HG03457 (cell line): ENCODE measurements around the gene LPIN1.
"Not testable (repeated sequence)": the region's sequence is repeated elsewhere in the genome, so short reads cannot be mapped to it uniquely, and the experiment has no call there.

Experiments
- ATAC-seq: cut with Tn5 transposase; IDR thresholded peaks from one replicate; pipeline ENCODE4 v1.9.1; 2021; ENCODE audit warnings: moderate number of reproducible peaks; ENCODE audit not compliant: unreplicated experiment

Gene LPIN1

DNA sequence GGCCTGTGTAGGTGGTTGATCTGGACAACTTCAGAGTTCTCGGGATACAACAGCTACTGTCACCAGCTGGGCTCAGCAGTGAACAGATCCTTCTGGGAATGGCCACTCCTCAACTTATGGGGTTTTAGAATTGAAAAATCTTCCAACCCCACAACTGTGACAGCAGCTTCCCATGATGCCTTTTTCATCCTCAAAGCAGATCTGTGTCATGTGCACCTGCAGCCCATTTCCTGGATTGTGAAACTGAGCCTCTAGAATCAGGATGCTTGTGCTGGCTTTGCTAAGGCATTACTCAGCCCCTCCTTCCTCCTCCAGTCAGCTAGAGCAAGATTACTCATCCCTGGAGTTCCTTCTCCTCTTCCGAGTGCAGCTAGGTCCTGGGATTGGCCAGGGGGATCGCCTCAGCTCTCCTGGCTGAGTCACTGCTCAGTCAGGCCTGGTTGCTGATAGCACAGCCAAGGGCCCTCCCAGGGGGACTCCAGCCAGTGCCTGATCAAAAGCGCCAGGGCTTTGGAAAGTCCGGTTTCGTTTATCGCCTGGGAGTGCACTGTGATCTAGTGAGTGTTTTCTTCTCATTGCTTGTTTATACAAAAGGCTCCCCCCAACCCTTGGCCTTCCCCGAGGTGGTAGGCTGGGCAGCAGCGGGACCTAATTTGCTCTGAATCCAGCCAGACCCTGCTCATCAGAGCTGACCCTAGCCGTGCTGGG, 2.4 kb upstream of the LPIN1 start:
- peak; percentile 40 for ATAC-seq

- no peak for ATAC-seq
These were observed 1.6 kb upstream of the LPIN1 start for GRCh38 chr2:11744631-11745394.

DNA sequence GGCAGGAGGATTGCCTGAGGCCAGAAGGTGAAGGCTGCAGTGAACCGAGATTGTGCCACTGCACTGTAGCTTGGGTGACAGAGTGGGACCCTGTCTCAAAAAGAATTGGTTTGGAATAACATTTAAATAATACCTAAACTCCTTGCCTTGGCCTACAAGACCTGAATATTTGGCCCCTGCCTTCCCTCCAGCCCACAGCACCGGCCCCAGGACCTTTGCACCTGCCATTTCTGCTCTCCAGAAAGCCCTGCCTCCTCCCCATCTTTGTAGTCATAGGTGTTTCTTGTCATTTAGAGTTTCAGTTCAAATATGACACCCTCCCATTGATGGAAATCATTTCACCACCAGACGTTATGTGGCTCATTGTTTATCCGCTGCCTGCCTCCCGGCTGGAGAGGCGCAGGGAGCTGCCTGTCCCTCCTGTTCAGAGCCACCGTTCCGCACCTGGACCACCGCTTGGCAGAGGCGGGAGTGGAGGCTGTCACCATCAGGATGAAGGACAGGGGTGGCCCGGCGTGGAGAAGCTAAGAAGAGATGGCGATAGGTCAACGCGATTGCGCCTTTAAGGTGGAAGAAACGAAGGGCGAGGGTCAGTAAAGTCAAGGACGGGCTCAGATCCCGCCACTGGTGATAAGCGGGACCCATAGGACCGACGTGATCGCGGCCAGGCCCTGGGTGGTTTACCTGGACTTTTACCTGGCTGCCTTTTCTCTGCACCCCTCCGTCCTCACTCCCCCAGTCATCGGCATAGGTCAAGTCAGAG, 638 bp upstream of the LPIN1 start:
- no peak for ATAC-seq

DNA sequence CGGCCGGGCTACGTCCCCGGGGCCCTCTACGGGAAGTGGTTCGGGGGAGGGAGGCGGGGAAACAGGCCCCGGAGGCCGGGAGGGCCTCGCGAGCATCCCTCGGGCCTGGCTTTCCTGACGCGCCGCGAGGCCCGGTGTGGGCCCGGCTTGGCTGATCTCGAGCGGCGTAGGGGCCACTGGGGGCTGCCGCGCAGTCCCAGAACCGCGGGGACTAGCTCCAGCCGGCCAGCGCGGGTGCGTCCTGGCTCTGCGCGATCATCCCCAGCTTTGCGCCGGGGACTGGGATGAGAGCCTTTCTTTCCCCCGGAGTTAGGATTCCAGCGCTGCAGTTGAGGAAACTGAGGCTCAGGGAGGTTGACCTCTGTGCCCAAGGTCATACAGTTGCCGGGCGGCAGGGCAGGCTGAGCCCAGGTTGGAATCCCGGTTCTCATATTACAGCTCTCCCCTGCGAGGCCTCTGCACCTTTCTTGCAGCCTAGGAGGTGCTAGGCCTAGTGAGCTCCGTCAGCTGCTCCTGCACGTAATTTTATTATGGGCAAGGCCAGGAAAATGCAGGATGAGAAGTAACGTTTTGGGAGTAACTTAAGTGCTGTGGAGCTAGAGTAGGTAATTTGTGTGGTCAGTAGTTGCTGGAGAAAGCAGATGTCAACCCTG, 501 bp downstream of the LPIN1 start:
- no peak for ATAC-seq

GRCh38 chr2:11748018-11748860, 1.8 kb downstream of the LPIN1 start:
- ATAC-seq: no peak

GRCh38 chr2:11748861-11749645, 2.6 kb downstream of the LPIN1 start:
- ATAC-seq: no peak

GRCh38 chr2:11749646-11750349, 3.4 kb downstream of the LPIN1 start:
- no peak for ATAC-seq

DNA sequence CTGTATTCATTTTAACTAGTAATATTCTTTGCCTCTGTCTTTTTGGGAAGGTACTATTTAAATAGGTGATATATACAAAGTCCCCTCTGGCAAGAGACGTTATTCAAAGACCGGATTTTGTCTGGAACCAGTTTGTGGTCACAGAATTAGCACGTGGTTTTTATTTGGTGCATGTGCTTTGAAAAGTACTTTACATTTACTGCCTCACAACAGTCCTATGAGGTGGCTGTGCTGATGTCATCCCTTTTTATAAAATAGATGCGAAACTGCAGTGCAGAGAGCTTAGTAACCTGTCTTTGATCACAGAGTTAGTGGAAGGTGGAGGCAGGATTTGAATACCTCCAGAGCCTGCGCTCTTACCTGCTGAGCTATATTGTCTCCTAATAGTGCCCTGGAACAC, 4.0 kb downstream of the LPIN1 start:
- ATAC-seq: peak; percentile 37

DNA sequence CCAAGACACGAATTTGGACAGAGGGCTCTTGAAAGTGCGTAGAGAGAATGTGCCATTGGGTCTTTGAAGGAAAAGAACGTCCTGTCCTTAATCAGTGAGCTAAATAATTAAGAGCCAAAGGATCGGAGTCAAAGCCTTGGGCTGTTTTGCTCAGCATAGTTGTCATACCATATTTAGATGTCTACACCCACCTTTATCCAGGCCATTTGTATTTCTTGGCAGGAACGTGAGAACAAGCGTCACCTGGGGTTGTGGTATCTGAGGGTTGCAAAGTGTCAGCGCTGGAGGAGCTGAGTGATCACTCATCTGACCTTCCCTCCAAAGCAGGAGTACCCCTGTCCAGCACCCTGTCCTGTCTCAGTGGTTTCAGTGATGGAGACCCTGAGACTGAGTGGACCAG, 4.5 kb downstream of the LPIN1 start:
- ATAC-seq: no peak

- no peak for ATAC-seq
These were observed 6.5 kb downstream of the LPIN1 start for GRCh38 chr2:11752906-11753305.

DNA sequence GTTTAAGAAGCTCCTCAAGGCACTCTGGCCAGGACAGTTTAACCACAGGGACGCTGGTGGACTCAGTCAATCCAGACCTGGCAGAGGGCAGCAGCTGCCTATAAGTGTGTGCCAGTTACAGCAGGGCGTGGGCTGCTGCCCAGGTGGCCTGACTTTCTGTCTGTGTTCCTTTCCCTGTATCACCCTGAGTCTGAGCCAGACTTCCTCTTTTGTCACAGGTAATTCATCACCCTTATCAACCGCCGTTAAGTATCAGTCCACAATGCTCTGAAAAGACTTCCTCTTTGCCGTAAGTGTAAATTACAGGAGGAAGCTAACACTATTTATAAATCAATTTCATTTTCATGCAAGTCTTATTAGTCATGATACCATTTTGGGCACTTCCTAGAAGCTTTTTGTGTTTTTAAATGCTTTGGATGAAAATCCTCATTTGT, 7.0 kb downstream of the LPIN1 start:
- ATAC-seq: peak; percentile 66

DNA sequence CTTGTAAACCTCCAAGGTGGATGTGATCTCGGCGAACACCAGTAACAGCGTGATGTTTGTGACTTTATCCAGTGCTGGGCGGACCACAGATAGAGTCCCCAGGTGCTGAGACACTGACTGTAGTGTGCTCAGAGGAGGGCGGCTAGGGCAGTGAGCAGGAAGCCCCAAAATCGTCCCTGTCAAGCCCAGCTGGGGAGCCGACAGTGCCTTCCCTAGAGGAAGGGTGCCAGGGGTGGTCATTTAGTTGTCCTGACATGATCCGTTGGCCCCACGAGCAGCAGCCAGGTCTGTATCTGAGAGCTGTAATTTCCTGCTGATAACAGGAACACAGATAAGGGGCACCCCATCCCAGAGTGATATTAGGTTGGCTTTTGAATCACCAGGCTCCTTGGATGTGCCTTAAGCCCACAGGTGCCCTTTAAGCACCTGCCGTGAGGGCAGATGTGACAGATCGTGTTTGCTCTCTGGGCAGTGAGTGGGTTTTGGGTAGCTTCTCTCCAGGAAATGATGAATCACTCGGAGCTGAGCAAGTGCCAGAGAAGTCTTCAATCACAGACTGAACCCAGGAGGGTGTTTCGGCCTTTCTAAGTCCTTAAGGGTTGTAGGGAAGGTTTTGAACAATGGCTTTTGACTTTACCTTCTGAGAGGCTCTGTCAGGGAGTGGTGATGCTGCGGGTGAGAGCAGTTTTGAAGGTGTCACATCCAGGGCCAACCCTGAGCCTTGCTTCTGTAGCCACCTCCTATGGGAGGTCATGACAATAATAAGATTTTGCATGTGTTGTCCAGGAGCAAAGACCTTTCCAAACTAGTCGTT, 7.7 kb downstream of the LPIN1 start:
- ATAC-seq: peak; percentile 13

- ATAC-seq: no peak
These were observed 8.2 kb downstream of the LPIN1 start for GRCh38 chr2:11754700-11755015.

DNA sequence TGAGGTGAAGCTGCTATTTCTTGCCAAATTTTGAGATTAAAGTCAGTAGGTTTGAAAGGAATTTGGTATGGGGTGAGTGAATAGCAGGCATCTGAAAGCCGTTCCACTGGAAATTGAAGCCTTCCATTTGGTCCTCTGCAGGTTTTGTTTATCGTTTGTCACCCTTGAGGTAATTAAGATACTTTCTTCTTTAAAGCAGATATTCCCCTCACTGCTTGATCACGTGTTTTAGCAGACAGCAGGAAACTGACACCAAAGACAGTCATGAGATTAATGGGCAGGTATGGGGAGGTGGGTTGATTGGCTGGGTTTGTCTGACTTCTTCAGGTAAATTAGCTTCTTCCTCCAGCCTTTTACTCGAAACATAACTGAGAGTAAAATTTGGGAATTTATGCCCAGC, 10.7 kb downstream of the LPIN1 start:
- ATAC-seq: no peak

DNA sequence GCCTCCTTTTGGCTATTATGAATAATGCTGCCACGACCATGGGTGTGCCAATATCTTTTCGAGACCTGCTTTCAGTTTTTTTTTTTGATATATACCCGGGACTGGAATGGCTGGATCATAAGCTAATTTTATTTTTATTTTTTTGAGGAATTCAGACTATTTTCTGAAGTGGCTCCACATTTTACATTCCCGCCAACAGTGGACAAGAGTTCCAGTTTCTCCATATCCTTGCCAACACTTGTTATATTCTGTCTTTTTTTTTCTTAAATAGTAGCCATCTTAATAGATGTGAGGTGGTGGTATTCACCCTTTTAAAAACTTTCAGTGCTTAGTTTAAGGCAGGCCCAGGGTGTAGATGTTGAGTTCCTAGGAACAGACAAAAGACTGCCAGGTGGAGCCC, 11.8 kb downstream of the LPIN1 start:
- ATAC-seq: no peak

- ATAC-seq: no peak
These were observed 12.2 kb downstream of the LPIN1 start for GRCh38 chr2:11758647-11759046.

- ATAC-seq: not testable (repeated sequence)
These were observed 12.9 kb downstream of the LPIN1 start for GRCh38 chr2:11759182-11759975.
